GM19043 (cell line): ENCODE measurements around the gene MRPL49.
"Not testable (repeated sequence)": the region's sequence is repeated elsewhere in the genome, so short reads cannot be mapped to it uniquely, and the experiment has no call there.

Source experiments
- ATAC-seq: cut with Tn5 transposase; IDR thresholded peaks from one replicate; pipeline ENCODE4 v1.9.1; 2021; ENCODE audit warnings: low read depth; ENCODE audit not compliant: unreplicated experiment

MRPL49 gene

DNA sequence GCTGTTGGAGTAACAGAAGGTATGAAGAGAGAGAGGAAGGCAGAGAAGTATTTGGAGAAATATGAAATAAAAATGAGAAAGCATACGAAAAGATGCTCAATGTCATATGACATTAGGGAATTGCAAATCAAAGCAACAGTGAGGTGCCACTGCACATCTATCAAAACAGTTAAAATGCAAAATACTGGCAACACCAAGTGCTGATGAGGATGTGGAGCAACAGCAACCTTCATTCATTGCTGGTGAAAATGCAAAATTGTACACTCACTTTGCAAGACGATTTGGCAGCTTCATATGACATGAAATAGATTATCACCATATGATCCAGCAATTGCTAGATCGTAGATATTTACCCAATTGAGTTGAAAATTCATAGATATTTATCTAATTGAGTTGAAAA lies 38.5 kb downstream of the MRPL49 start:
- no peak for ATAC-seq

DNA sequence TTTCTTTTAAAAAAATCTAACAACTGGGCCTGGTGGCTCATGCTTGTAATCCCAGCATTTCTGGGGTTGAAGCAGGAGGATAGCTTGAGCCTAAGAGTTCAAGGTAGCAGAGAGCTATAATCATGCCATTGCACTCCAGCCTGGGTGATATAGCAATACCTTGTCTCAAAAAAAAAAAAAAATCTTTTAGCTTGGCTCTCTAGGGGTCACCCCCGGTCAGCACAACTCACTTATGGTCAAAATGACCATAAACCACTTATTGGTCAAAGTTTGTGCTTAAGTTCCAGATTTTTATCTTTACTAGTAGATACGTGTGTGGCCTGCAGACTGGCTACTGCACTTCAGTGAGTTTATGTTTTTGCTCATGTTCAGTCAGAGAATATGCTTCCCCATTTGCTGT lies 41.6 kb downstream of the MRPL49 start:
- no peak for ATAC-seq

DNA sequence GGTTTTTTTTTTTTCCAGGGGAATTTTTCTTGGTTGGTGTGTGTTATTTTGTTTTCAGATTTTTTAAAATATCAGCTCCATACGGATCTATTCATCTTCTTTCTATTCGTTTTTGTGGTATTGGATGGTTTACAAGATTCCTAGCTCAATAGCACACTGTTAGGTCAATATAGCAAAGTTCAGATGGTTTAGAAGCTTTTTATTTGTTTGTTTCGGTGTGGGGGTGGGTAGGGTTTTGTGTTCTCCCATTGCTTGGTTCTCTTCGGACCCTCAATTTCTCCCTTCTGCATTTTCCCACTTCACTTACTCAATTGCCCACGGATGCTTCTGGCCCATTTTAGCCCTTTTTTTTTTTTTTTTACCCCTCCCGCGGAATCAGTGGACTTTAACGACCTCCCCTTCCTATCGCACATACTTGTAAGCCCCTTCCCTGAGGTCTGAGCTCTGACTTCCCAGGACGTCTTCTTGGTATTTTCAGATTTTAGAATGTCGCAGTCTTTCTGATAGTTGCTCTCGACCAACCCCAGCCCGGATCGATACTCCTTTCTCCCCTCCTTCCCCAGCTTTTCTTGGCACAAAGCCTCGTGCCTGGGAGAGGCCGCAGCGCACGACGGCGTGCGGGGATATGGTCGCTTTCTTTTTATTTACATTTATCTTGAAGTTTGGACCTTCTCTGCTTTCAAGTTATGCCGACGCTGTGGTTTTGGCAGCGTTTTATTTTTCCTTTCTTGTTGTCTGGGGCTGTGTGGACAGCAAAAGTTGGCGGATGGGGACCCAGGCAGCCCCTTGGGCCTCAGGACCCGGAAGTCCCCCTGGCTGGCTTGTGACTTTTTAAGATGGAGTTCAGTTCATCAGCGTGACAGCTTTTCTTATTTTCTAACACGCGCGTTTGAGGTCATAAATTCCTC lies 43.5 kb downstream of the MRPL49 start:
- ATAC-seq = no peak

DNA sequence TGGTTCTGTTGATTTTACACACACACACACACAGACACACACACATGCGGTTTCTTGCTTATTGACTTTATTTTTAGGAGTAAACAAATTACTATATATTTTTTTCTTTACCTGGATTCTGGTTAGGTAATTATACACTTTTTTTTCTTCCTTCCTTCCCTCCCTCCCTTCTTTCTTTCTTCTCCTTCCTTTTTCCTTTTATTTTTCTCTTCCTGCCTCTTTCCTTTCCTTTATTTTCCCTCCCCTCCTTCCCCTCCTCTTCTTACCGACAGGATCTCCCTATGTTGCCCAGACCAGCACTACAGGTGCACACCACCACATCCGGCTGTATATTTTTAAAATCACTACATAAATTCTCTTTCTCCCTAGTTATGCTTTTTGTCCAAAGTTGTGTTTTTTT lies 44.8 kb downstream of the MRPL49 start:
- no peak for ATAC-seq

DNA sequence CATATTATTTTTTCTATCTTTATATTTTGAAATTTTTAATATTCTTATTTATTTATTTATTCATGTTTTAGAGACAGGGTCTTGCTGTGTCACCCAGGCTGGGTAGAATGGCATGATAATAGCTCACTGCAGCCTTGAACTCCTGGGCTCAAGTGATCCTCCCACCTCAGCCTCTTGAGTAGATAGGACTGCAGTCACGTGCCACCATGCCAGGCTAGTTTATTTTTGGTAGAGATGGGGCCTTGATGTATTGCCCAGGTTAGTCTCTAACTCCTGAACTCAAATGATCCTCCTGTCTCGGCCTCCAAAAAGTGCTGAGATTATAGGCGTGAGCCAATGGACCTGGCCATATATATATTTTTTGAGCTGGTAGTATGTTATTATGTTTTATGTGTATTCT lies 45.5 kb downstream of the MRPL49 start:
- ATAC-seq = no peak

DNA sequence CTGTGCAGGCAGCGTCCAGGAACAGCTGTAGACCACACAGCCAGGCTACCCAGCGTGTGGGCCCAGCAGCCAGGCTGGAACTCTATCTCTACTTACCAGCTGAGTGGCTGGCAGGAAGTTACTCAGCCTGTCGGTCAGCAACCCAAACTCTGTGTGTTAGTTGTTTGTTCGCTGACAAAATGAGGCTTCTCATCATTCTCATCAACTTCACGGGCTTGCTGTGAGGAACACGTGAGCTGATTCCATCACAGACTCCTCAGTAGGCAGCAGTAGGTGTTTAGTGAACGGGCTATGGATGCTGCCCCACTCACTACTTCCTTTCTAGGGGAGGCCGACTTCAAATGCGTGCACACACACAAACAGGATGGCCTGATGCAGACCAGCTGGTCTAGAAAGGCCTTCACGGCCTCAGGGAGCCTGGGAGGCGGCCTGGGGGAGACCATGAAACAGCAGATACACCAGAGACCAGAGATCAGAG lies 47.1 kb downstream of the MRPL49 start:
- ATAC-seq = no peak

DNA sequence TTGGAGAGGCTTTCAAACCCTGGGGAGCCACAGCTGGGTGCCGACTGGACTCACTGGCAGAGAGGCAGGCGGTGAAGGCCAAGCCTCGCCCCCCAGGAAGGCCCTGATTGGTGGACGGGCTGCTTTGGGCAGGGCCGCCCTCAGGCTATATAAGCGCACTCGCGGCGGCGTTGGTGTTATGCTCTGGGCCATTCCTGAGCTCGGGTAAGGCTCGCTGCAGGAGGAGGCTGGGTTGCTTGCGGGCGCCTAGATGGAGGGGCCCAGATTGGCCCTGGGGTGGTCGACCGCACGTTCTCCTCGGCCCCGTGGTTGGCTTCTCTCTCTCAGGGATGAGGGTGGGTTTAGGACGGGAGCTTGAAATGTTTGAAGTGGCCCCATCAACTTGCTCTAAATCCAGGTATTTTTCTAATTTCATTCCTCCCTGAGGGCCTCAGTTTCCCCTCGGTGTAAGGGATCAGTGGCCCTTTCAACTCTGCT lies 48.0 kb downstream of the MRPL49 start, which contains the start of gene SPDYC:
SPDYC (plus strand) TSS at position 176 of the 477 bp plus-strand sequence. CDS start 1,125 bp downstream, outside the sequence.
- ATAC-seq = no peak

DNA sequence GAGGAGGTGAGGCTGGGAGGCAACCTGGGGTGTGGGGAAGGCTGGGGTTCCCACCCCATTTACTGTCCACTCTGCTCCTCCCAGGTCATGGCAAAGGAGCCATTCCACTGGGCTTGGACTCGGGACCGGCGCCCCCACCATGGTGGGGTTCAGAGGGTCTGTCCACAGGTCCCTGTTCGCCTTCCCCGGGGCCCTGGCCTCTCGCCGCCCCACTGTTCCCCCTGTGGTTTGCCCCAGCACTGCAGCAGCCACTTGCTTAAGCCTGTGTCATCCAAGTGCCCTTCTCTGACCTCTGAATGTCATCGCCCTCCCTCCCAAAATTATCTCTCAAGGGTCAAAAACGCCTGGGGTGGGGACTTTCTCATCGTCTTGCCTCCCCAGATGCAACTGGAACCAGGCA lies 50.5 kb downstream of the MRPL49 start:
- ATAC-seq = no peak

DNA sequence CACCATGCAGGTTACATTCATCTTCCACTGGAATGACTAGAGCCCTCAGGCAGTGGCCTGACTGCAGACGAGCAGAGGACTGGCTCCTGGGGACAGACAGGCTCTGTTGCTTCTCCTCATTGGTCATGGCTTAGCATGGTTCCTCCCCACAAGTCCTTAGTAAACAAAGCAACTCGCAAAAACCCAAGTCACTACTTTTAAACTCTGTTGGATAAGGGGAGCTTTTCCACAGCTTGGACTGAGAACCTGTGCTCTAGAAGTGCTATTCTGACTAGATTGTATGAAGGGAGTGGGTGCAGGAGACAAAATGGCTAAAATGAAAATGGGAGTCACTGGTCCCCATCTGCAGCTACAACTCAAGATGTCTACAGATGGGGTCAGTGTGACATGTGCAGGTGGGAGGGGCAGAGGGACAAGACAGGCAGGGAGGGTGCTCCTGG lies 52.5 kb downstream of the MRPL49 start:
- not testable (repeated sequence) for ATAC-seq
